ENCODE results near the gene BOK. TPM values are rescaled to one million over a fixed set of nuclear protein-coding genes. Genes with fewer than 3 reads are reported as not detected.
A peak's percentile ranks its signal among the peaks of the same experiment; 100 is the strongest.

The BOK gene
- total and polyA plus RNA-seq, 2 of the 13 experiments (the other 11 are each of a cell fraction or from before 2014, with no cell fraction given), result 35.5 to 39.2 TPM

- no peak for TF ChIP-seq ZNF646 (CRISPR knock-in tag; IDR thresholded peaks at IDR 0.05)
- TF ChIP-seq YY1 (IDR thresholded peaks at IDR 0.05; ENCODE audit: insufficient read depth, insufficient replicate concordance, low read depth, low read length), result no peak
- TF ChIP-seq SOX13 (IDR thresholded peaks at IDR 0.05), result no peak
- no peak for TF ChIP-seq SOX13 (CRISPR knock-in tag; conservative IDR thresholded peaks at IDR 0.05 in 1 of 2, IDR thresholded peaks at IDR 0.05 in 1 of 2)
Measured at GRCh38 chr2:241547781-241548450, 10.6 kb upstream of the BOK start (continued).

DNA sequence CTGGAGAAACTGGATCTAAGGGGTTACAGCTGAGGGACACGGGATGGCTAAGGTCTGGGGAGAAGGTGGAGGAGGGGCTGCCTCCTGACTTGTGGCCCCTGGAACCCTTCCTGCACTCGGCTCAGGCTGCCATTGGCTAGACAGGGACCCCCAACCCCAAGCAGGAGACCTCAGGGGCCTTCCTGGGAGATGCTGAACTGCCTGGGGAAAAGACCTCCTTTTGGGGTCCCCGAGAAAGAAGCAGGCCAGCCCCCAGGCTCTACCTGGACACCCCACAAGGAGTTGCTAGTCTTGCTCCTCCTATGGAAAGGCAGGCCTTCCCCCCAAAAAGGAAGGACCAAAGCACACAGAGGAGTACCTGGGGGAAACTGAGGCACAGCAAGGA lies 10.1 kb upstream of the BOK start:
- ATAC-seq, result no peak
- no peaks in the 10 kb centered on the region for H4K20me1 ChIP-seq (ENCODE audit: insufficient read depth, low read length)
- H3K79me2 ChIP-seq (ENCODE audit: insufficient read depth, low read length), result no peaks in the 10 kb centered on the region
- H3K36me3 ChIP-seq (replicated peaks in 1 of 2; ENCODE audit: control insufficient read depth in 1 of 2, insufficient read depth in 2 of 2, low read length in 2 of 2), result no peaks in the 10 kb centered on the region
- no peak overlapping the region for H3K4me3 ChIP-seq (replicated peaks in 1 of 3; ENCODE audit: insufficient read depth in 1 of 3, low read depth in 2 of 3, low read length in 3 of 3)
- POLR2A ChIA-PET, result interaction anchor here (1.1 kb wide), 1 partner anchor 33 kb away, joined by 3 read pairs; no protein-coding TSS in a partner anchor
- CTCF ChIA-PET (ENCODE audit: low intra/inter-chr PET ratio, low total read pairs), result no interaction called here
- no peaks in the 10 kb centered on the region for H3K27me3 ChIP-seq (ENCODE audit: control insufficient read depth in 1 of 2, insufficient read depth in 2 of 2, low read length in 2 of 2)
- no peak overlapping the region for H2AFZ ChIP-seq (ENCODE audit: low read length)
- DNase-seq (ENCODE audit: low spot score), result no peak
- peaks cover 77% of the 10 kb centered on the region for H3K4me1 ChIP-seq (ENCODE audit: insufficient read depth, low read length)
- FAIRE-seq, result no peak
- no peaks in the 10 kb centered on the region for H3K9me3 ChIP-seq (ENCODE audit: low read length)
- 92% methylated on average over 3 of the region's 3 CpGs for WGBS (ENCODE audit: low lambda C conversion rate)
- H3K27ac ChIP-seq (ENCODE audit: extremely low read length, insufficient read depth, low read length), result no peak overlapping the region
- H3K9ac ChIP-seq (ENCODE audit: insufficient read depth, low read depth, low read length), result no peak overlapping the region
- no TSS peak for BruUV-seq (replicated peaks)
- no peak overlapping the region for H3K4me2 ChIP-seq (ENCODE audit: low read depth, low read length)
- in situ Hi-C loops (cut with HindIII; ENCODE audit: extremely low pct_ligation_motif_present, low pct_unique_long_range_greater_than_20kb), result no loop called here
- intact Hi-C loops (cut with micrococcal nuclease; ENCODE audit: unreplicated experiment), result loop anchor here (5.0 kb wide), 1 partner anchor 99 kb away; no protein-coding TSS in a partner anchor
- TF ChIP-seq POLR2A (IDR thresholded peaks at IDR 0.05; ENCODE audit: insufficient read depth in 1 of 2, low read depth in 2 of 2, low read length in 2 of 2) (no peak), ZNF407 (CRISPR knock-in tag; IDR thresholded peaks at IDR 0.05; ENCODE audit: not compliant biosample characterization) (peak; percentile 0)
